HepG2 (cell line): ENCODE data around the gene PHB1. TPM values are rescaled to one million over a fixed set of nuclear protein-coding genes. Genes with fewer than 3 reads are reported as not detected.

ENCODE experiments used
- ARHGAP35 ChIP-seq: sonication (generic); formaldehyde crosslinking; IDR thresholded peaks from 2 replicates; pipeline ENCODE4 v1.9.0; 2022; ENCODE audit warnings: mild to moderate bottlenecking, inconsistent platforms, moderate library complexity, missing genetic modification reagents, borderline replicate concordance
- ARNTL ChIP-seq: sonication (generic); formaldehyde crosslinking; IDR thresholded peaks from 2 replicates; pipeline ENCODE4 v1.4.0; 2020; ENCODE audit warnings: mild to moderate bottlenecking, missing genetic modification reagents
- ASH2L ChIP-seq: fragments of 300-600, 200-600 bp; sonication (generic); IDR thresholded peaks from 2 replicates; pipeline ENCODE4 v1.7.0; 2017; ENCODE audit warnings: low read depth, mild to moderate bottlenecking, moderate library complexity, mixed read lengths, low read length; ENCODE audit not compliant: insufficient read length
- FOSL1 ChIP-seq: sonication (generic); formaldehyde crosslinking; IDR thresholded peaks from 2 replicates; pipeline ENCODE4 v1.9.0; 2021; ENCODE audit warnings: missing genetic modification reagents, borderline replicate concordance
- GATAD2A ChIP-seq: IDR thresholded peaks from 2 replicates; pipeline ENCODE4 v1.6.1; 2016
- GLI4 ChIP-seq: sonication (generic); formaldehyde crosslinking; IDR thresholded peaks from 2 replicates; pipeline ENCODE4 v1.5.1; 2020; ENCODE audit warnings: missing genetic modification reagents, mild to moderate bottlenecking, moderate library complexity, borderline replicate concordance
- GPBP1L1 ChIP-seq: sonication (generic); formaldehyde crosslinking; IDR thresholded peaks from 2 replicates; pipeline ENCODE4 v1.5.0; 2020; ENCODE audit warnings: mild to moderate bottlenecking, missing genetic modification reagents
- HES4 ChIP-seq: sonication (generic); formaldehyde crosslinking; IDR thresholded peaks from 2 replicates; pipeline ENCODE4 v1.9.0; 2021; ENCODE audit warnings: mild to moderate bottlenecking, missing genetic modification reagents, borderline replicate concordance
- HHEX ChIP-seq: IDR thresholded peaks from 2 replicates; pipeline ENCODE4 v1.6.1; 2016; ENCODE audit warnings: control low read depth
- HNF4G ChIP-seq, 2 experiments: sonication (generic) in 1 of 2; formaldehyde crosslinking in 1 of 2; IDR thresholded peaks; 2 replicates each; pipeline versions ENCODE4 v1.4.0 to v1.6.1; 2011 to 2020; ENCODE audit warnings: borderline replicate concordance in 2 of 2, low read depth in 2 of 2, mild to moderate bottlenecking in 2 of 2, low read length in 1 of 2, missing genetic modification reagents in 1 of 2, moderate library complexity in 1 of 2
- IRX3 ChIP-seq: sonication (generic); formaldehyde crosslinking; IDR thresholded peaks from 2 replicates; pipeline ENCODE4 v1.8.1; 2023; ENCODE audit warnings: mild to moderate bottlenecking, low read depth, missing genetic modification reagents, borderline replicate concordance
- MED8 ChIP-seq: sonication (generic); formaldehyde crosslinking; IDR thresholded peaks from 2 replicates; pipeline ENCODE4 v1.8.1; 2023; ENCODE audit warnings: mild to moderate bottlenecking, missing genetic modification reagents; ENCODE audit not compliant: insufficient replicate concordance
- PCBP2 ChIP-seq: fragments of 200-400 bp; formaldehyde crosslinking; optimal IDR thresholded peaks from 2 replicates; pipeline ENCODE3; 2018; ENCODE audit warnings: low read length, low read depth; ENCODE audit not compliant: poor library complexity, severe bottlenecking
- SKIL ChIP-seq: sonication (generic); formaldehyde crosslinking; IDR thresholded peaks from 2 replicates; pipeline ENCODE4 v1.8.0; 2022; ENCODE audit warnings: missing genetic modification reagents, mild to moderate bottlenecking, moderate library complexity, borderline replicate concordance
- TRIM22 ChIP-seq: fragments of 450-650 bp; IDR thresholded peaks from 2 replicates; pipeline ENCODE4 v1.6.1; 2017
- ZBTB1 ChIP-seq: sonication (generic); formaldehyde crosslinking; IDR thresholded peaks from 2 replicates; pipeline ENCODE4 v1.4.0; 2020; ENCODE audit warnings: missing genetic modification reagents, borderline replicate concordance
- ZBTB39 ChIP-seq: sonication (generic); formaldehyde crosslinking; IDR thresholded peaks from 2 replicates; pipeline ENCODE4 v1.5.0; 2020; ENCODE audit warnings: missing genetic modification reagents
- ZFP36L1 ChIP-seq: sonication (generic); formaldehyde crosslinking; IDR thresholded peaks from 2 replicates; pipeline ENCODE4 v1.8.0; 2022; ENCODE audit warnings: mild to moderate bottlenecking, missing genetic modification reagents, moderate library complexity
- ZNF24 ChIP-seq: fragments of 450-650 bp; IDR thresholded peaks from 2 replicates; pipeline ENCODE4 v1.6.1; 2017; ENCODE audit warnings: antibody characterized with exemption, mild to moderate bottlenecking
- ZNF44 ChIP-seq: sonication (generic); formaldehyde crosslinking; IDR thresholded peaks from 2 replicates; pipeline ENCODE4 v1.5.1; 2020; ENCODE audit warnings: mild to moderate bottlenecking, missing genetic modification reagents
- ZNF713 ChIP-seq: sonication (generic); formaldehyde crosslinking; IDR thresholded peaks from 2 replicates; pipeline ENCODE4 v1.4.0; 2020; ENCODE audit warnings: mild to moderate bottlenecking, missing genetic modification reagents
- ZNF883 ChIP-seq: sonication (generic); formaldehyde crosslinking; IDR thresholded peaks from 2 replicates; pipeline ENCODE4 v1.5.1; 2020; ENCODE audit warnings: mild to moderate bottlenecking, missing genetic modification reagents; ENCODE audit errors: not compliant biosample characterization
- polyA plus RNA-seq, 8 experiments: library from polyadenylated mRNA; depleted of rRNA in 3 of 8; stranded (reverse) in 7 of 8; unstranded in 1 of 8; fragments of >200 nt; fragmentation: Illumina TruSeq in 4 of 8; extraction: Trizol in 4 of 8; gene quantifications; 2 replicates each; pipeline versions ENCODE4 v1.2.1 to v1.2.3, GENCODE V29; 2011 to 2016; ENCODE audit warnings: low read depth in 4 of 8, missing spikeins in 1 of 8, mixed read lengths in 1 of 8; ENCODE audit not compliant: insufficient read depth in 1 of 8
- total RNA-seq, 5 experiments: library from RNA; depleted of rRNA; stranded (reverse); fragments of >200 nt; fragmentation: Illumina TruSeq; extraction: Trizol; gene quantifications; 2 replicates each; pipeline ENCODE4 v1.2.3, GENCODE V29; 2016; ENCODE audit warnings: low read depth in 1 of 5

Gene PHB1
- total and polyA plus RNA-seq, 2 of the 13 experiments (the other 11 are each of a cell fraction or from before 2014, with no cell fraction given): 515 to 688 TPM

GRCh38 chr17:49362723-49363117 is 52.0 kb downstream of the PHB1 start (continued):
- no peak for TF ChIP-seq SKIL (CRISPR knock-in tag)
- TF ChIP-seq ZNF24: no peak
- TF ChIP-seq FOSL1 (CRISPR knock-in tag): no peak
- peak; percentile 5; the same call in 1 of the 2 replicates for TF ChIP-seq ARHGAP35 (CRISPR knock-in tag)
- TF ChIP-seq ZBTB39 (CRISPR knock-in tag): no peak
- no peak for TF ChIP-seq MED8
- TF ChIP-seq TRIM22: no peak
- no peak for TF ChIP-seq PCBP2
- no peak for TF ChIP-seq ZBTB1 (CRISPR knock-in tag)
- no peak for TF ChIP-seq HES4 (CRISPR knock-in tag)
- TF ChIP-seq ZNF44 (CRISPR knock-in tag): no peak
- no peak for TF ChIP-seq ZNF883 (CRISPR knock-in tag)
- TF ChIP-seq GATAD2A (CRISPR knock-in tag): no peak
- no peak for TF ChIP-seq GPBP1L1 (CRISPR knock-in tag)
- TF ChIP-seq HNF4G (IDR thresholded peaks at IDR 0.05; ENCODE audit: borderline replicate concordance, low read depth, low read length): no peak
- no peak for TF ChIP-seq HNF4G (CRISPR knock-in tag; IDR thresholded peaks at IDR 0.05; ENCODE audit: borderline replicate concordance, low read depth)
- TF ChIP-seq GLI4 (CRISPR knock-in tag): peak; percentile 16; the same call in 1 of the 2 replicates
- no peak for TF ChIP-seq ARNTL (CRISPR knock-in tag)
- TF ChIP-seq ZNF713 (CRISPR knock-in tag): no peak
- TF ChIP-seq HHEX (CRISPR knock-in tag): no peak
- TF ChIP-seq IRX3: no peak
- no peak for TF ChIP-seq ZFP36L1 (CRISPR knock-in tag)
- TF ChIP-seq ASH2L: no peak
